ENCODE data around the gene FSTL3.
A peak's percentile ranks its signal among the peaks of the same experiment; 100 is the strongest.

Gene FSTL3

GRCh38 chr19:640161-640558 lies 36.0 kb upstream of the FSTL3 start:
- TF ChIP-seq CTCF (IDR thresholded peaks at IDR 0.05; ENCODE audit: low read depth, low read length, missing control alignments) = no peak
- no peaks in the 10 kb centered on the region for H3K27me3 ChIP-seq (replicated peaks)
- peaks cover 8% of the 10 kb centered on the region for H3K36me3 ChIP-seq (replicated peaks)
- peak overlapping the region; percentile 33 for H3K4me3 ChIP-seq (ENCODE audit: low read depth, low read length)
- in situ Hi-C loops (cut with HindIII; ENCODE audit: low pct_ligation_motif_present, low sequenced_read_pairs) = no loop called here
- no peak overlapping the region for H3K27ac ChIP-seq
- no peak for DNase-seq

GRCh38 chr19:640606-641189 lies 35.5 kb upstream of the FSTL3 start:
- peaks cover 10% of the 10 kb centered on the region for H3K36me3 ChIP-seq (replicated peaks)
- no peak for DNase-seq
- H3K4me3 ChIP-seq (ENCODE audit: low read depth, low read length) = no peak overlapping the region
- no peak for TF ChIP-seq CTCF (IDR thresholded peaks at IDR 0.05; ENCODE audit: low read depth, low read length, missing control alignments)
- no peaks in the 10 kb centered on the region for H3K27me3 ChIP-seq (replicated peaks)
- H3K27ac ChIP-seq = no peak overlapping the region
- in situ Hi-C loops (cut with HindIII; ENCODE audit: low pct_ligation_motif_present, low sequenced_read_pairs) = no loop called here

GRCh38 chr19:641702-642101 lies 34.5 kb upstream of the FSTL3 start:
- DNase-seq = no peak
- H3K27me3 ChIP-seq (replicated peaks) = no peaks in the 10 kb centered on the region
- in situ Hi-C loops (cut with HindIII; ENCODE audit: low pct_ligation_motif_present, low sequenced_read_pairs) = no loop called here
- H3K27ac ChIP-seq = no peak overlapping the region
- TF ChIP-seq CTCF (IDR thresholded peaks at IDR 0.05; ENCODE audit: low read depth, low read length, missing control alignments) = no peak
- peaks cover 20% of the 10 kb centered on the region for H3K36me3 ChIP-seq (replicated peaks)
- H3K4me3 ChIP-seq (ENCODE audit: low read depth, low read length) = no peak overlapping the region

- in situ Hi-C loops (cut with HindIII; ENCODE audit: low pct_ligation_motif_present, low sequenced_read_pairs) = no loop called here
- Histone ChIP-seq H3K36me3 (replicated peaks) (peaks cover 34% of the 10 kb centered on the region), H3K4me3 (ENCODE audit: low read depth, low read length) (no peak overlapping the region), H3K27me3 (replicated peaks) (no peaks in the 10 kb centered on the region), H3K27ac (no peak overlapping the region)
- TF ChIP-seq CTCF (IDR thresholded peaks at IDR 0.05; ENCODE audit: low read depth, low read length, missing control alignments) = no peak
- no peak for DNase-seq
Observed at GRCh38 chr19:642767-643727, 33.1 kb upstream of the FSTL3 start.

- Histone ChIP-seq H3K27me3 (replicated peaks) (no peaks in the 10 kb centered on the region), H3K4me3 (ENCODE audit: low read depth, low read length) (no peak overlapping the region), H3K36me3 (replicated peaks) (peaks cover 38% of the 10 kb centered on the region), H3K27ac (no peak overlapping the region)
- DNase-seq = no peak
- in situ Hi-C loops (cut with HindIII; ENCODE audit: low pct_ligation_motif_present, low sequenced_read_pairs) = no loop called here
- no peak for TF ChIP-seq CTCF (IDR thresholded peaks at IDR 0.05; ENCODE audit: low read depth, low read length, missing control alignments)
Observed at GRCh38 chr19:643736-644135, 32.5 kb upstream of the FSTL3 start.

Measured in brain microvascular endothelial cell (primary cell).